HG03103 (cell line): ENCODE measurements around the gene KRTAP10-4.
"Not testable (repeated sequence)": the region's sequence is repeated elsewhere in the genome, so short reads cannot be mapped to it uniquely, and the experiment has no call there.

Experiments
- ATAC-seq: cut with Tn5 transposase; IDR thresholded peaks from one replicate; pipeline ENCODE4 v1.9.1; 2021; ENCODE audit warnings: low read depth; ENCODE audit not compliant: unreplicated experiment

Gene KRTAP10-4

GRCh38 chr21:44575307-44576024 is 1.9 kb downstream of the KRTAP10-4 start:
- ATAC-seq = no peak

DNA sequence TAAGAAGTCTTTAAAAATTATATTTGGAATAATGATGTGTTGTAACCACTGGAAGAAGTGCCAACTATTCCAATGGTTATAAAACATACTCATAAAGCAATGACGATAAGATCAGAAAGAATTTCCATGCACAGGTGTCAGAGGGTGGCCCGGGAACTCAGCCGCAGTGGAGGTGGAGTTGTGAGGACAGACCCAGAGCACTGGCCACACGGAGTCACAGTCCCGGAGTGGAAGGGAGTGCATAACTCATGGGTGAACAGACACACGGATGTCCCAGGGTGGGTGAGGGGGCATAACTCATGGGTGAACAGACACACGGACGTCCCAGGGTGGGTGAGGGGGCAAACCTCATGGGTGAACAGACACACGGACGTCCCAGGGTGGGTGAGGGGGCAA is 2.5 kb downstream of the KRTAP10-4 start:
- no peak for ATAC-seq

DNA sequence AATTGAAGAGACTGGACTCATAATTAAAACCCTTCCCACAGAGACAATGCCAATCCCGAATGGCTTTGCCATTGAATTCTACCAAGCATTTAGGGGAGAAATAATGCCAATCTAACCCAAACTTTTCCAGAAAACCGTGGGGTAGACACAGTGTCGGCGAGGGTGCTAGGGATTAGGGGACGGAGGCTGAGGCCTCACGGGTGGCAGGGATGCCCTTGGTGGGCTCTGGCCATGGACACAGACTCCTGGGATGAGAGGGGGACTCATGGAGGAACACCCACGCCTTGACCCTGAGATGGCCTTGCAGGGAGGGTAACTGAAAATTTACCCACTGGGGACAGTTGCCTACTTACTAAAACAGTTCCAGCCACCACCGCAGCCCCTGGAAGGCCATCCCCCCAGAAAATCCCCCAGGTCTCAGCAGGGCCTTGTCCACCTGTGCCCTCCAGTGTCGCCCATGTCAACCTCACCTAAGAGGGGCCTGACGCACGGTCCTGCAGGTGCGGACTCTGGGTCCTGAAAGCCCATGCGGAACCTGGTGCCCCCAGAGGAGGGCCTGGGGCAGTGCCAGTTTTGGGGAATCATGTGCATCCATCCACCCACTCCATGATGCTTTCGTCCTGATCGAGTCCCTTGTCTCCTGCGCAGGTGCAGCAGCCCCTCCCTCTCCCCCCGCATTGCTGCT is 5.0 kb downstream of the KRTAP10-4 start:
- ATAC-seq = no peak

DNA sequence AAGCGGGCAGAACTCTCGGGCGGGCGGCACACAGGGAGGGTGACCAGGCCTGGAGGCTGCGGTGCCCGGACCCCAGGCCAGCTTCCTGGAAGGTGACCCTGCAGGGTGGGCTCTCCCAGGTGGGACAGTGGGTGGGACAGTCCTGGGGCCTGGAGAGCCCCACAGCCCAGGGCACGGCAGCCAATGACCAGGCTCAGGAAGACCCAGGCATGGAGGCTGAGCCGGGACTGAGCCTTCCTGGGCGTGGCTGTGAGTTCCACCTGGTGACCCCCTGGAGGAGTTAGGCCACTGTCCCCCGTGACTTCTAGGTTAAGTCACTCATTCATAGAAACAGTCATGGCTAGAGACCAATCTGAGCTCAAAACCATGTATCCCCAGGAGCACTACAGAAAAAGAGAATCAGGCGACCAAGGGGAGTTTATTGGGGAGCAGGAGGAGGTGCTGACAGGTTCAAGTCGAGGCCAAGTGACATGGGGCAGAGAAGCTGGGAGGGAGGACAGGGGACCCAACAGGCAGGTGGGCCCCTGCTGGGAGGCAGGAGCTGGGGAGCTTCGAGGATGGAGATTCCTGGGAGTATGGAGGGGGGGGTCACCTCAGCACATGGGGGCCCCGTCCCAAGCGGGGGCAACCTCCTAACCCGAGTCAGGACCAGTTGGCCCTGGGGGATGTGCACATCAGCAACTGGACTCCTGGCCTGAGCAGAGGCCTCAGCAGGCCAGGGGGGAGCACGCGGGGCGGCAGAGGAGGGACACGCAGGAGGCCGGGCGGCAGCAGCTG is 5.7 kb downstream of the KRTAP10-4 start:
- ATAC-seq = no peak

DNA sequence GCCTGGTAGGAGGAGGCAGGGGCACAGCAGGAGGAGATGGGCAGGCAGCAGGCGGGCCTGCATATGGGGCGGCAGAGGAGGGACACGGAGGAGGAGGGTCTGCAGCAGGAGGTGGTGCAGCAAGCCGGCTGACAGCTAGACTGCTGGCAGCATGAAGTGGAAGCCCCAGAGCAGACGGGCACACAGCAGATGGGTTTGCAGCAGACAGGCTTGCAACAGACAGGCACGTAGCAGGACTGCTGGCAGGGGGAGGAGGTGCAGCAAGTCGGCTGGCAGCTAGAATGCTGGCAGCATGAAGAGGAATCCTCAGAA is 6.3 kb downstream of the KRTAP10-4 start:
- no peak for ATAC-seq

- ATAC-seq = not testable (repeated sequence)
Measured at GRCh38 chr21:44580231-44580821, 6.8 kb downstream of the KRTAP10-4 start, which contains the start of gene KRTAP10-5. Gene KRTAP10-5, minus strand, starts transcription at chr21:44580604. Its CDS starts 26 bp downstream, at chr21:44580578.

DNA sequence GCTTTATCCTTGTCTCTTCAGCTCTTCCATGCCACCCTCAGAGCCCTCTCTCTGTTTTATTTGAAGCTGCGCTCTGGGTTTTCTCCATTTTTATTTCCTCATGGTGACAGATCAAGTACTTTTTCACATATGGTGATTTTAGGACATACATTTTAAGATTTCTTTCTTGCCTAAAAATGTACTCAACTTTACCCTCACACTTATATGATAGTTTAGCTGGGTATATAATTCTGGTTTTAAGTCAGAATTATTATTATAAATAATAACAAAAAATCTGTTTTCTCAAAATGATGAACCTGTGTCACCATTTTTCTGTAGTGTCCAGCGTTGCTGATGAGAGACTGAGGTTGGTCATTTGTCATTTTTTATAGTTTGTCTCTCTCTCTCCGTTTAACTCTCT is 7.6 kb downstream of the KRTAP10-4 start:
- ATAC-seq = no peak

DNA sequence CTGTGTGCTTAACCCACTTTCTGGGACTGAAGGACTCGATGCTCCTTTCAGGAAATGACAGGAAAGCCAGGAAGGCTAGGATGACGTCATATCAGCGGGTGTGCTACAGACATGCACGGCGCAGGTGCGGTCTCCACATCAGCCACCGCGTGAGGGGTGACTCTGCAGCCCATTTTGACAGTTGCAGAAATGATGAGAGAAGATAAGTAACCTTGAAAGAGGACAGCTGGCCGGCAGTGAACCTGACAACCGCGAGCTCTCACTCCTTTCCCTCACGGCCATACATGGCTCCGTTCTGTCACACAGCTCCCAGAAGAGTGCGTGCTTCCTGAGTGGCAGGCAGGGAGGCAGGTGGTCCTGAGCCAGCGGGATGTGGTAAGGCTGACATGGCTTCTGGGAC is 8.5 kb downstream of the KRTAP10-4 start:
- ATAC-seq = no peak

GRCh38 chr21:44583089-44583799 is 9.7 kb downstream of the KRTAP10-4 start:
- ATAC-seq = no peak

DNA sequence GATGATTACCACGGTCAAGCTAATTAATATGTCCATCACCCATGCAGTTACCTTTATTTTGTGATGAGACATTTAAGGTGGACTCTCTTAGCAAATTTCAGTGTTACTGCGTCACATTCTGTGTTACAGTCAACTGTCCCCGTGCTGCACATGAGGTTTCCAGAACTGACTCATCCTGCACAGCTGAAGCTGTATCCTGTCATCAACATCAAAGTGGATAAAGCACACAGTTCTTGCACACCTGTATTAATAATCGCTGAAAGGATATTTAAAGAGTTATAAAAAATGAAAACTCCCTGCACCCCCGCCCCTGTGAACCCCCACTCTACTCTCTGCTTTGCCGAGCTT is 10.2 kb downstream of the KRTAP10-4 start:
- no peak for ATAC-seq

- no peak for ATAC-seq
Measured at GRCh38 chr21:44585892-44586291, 12.4 kb downstream of the KRTAP10-4 start.

DNA sequence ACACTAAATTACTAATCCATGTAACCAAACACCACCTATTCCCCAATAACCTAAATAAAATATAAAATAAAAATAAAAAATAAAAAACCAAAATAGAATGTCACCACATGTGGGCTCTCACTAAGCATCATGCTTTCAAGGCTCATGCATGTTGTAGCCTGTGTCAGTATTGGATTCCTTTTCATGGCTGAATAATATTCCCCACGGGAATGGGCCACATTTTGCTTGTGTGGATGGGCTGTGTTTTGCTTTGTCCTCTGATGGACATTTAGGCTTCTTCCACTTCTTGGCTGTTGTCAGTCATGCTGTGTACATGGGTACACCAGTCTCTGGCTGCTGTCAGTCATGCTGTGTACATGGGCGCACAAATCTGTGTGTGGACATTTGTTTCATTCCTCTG is 15.6 kb downstream of the KRTAP10-4 start:
- no peak for ATAC-seq

- no peak for ATAC-seq
Measured at GRCh38 chr21:44589586-44590305, 16.2 kb downstream of the KRTAP10-4 start.

DNA sequence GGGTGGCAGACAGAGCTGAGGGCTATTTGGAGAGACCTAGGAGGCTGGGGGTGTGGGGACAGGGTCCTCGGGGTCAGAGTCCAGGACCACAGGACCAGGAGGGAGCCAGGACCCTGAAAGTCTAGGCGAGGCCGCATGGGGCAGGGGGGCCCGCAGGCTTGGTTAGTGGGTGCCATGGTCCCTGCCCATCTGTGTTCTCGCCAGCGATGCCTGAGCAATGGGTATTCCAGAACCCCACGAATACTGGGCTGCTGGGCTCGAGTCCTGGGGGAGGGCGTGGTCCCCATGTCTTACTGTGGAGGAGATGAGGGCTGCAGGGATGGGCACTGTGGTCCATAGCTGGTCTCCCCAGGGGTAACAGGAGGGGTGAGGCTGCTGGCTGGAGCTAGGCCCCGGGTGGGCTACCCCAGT is 16.8 kb downstream of the KRTAP10-4 start:
- no peak for ATAC-seq

- not testable (repeated sequence) for ATAC-seq
Measured at GRCh38 chr21:44590897-44591800, 17.6 kb downstream of the KRTAP10-4 start.

GRCh38 chr21:44591801-44592130 is 18.2 kb downstream of the KRTAP10-4 start:
- not testable (repeated sequence) for ATAC-seq

GRCh38 chr21:44592446-44593311 is 19.1 kb downstream of the KRTAP10-4 start, which contains the start of gene KRTAP10-6:
Gene KRTAP10-6, minus strand, starts transcription at chr21:44592505. Its CDS starts 21 bp downstream, at chr21:44592484.
- no peak for ATAC-seq
